Mammary epithelial cell (primary cell): Measurements from ENCODE around the gene ZCCHC24.

Experiments
- CTCF ChIP-seq, 2 donors: IDR thresholded peaks in 1 of 2; conservative IDR thresholded peaks in 1 of 2; 2 replicates each; pipeline ENCODE4 v1.5.1; 2011 to 2012; ENCODE audit warnings: inconsistent platforms in 2 of 2, low read length in 2 of 2, mild to moderate bottlenecking in 2 of 2, control low read depth in 1 of 2, low read depth in 1 of 2; ENCODE audit not compliant: insufficient read depth in 1 of 2; ENCODE audit errors: extremely low read depth in 1 of 2
- EZH2 ChIP-seq: IDR thresholded peaks from 2 replicates; pipeline ENCODE4 v1.6.1; 2012; ENCODE audit warnings: low read length, inconsistent platforms, borderline replicate concordance

DNA sequence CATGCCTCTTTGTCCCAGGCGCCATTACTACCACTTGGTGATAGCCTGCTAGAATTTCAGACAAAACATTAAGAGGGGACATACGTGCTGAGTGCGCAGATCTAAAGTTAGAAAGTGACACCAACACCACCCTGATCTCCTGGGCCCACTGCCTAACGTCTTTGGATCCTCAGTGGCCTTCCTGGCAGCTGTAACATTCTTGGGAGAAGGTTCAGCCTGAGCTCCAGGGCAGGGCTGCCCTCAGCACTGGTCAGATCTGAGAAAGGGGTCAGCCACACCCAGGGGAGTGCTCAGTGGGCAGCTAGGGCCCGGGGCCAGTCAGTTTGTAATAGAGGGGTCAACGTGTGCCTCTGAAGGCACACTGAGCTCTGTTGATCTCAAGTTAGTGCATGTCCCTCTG, 48.4 kb downstream of the ZCCHC24 start:
- TF ChIP-seq CTCF (conservative IDR thresholded peaks at IDR 0.05 in 1 of 2, IDR thresholded peaks at IDR 0.05 in 1 of 2; ENCODE audit: extremely low read depth in 1 of 2, insufficient read depth in 1 of 2, low read depth in 1 of 2, low read length in 2 of 2) (no peak), EZH2 (no peak)
